ENCODE results near the gene SYTL2. TPM values are rescaled to one million over a fixed set of nuclear protein-coding genes. Genes with fewer than 3 reads are reported as not detected.

SYTL2 gene
- total RNA-seq, 4 donors from 2014 or later, result 14.3 to 27.7 (median 20.9) TPM

DNA sequence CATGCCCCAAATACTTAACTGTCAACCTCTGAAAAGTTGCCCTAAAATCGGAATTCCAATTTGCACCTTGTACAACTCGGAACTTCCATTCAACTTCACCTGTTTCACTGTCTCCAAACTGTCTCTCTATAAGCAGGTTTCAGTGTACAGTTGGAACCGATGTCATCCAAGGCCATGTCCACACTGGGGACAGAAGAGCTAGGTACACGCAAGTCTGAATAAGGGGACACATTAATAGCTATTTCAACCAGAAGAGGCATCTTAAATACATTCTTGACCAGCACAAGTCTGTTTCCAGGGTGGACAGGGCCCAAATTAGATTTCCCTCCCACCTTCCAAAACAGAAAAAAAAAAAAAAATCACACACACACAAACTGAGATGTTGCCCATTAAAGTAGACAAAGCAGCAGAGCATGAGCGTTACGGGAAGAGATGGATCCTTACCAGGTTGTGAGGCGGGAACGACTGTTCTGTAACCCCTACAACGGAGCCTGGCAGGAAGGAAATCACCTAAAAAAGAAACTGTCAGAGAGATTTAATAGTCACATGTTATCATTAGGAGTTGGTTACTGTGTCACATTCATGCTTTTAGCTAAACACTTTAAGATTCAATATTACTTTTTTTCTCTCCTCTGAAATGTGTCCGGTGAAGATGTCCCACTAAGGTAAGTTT lies 147.7 kb downstream of the SYTL2 start:
- TF ChIP-seq, protein P1, sequence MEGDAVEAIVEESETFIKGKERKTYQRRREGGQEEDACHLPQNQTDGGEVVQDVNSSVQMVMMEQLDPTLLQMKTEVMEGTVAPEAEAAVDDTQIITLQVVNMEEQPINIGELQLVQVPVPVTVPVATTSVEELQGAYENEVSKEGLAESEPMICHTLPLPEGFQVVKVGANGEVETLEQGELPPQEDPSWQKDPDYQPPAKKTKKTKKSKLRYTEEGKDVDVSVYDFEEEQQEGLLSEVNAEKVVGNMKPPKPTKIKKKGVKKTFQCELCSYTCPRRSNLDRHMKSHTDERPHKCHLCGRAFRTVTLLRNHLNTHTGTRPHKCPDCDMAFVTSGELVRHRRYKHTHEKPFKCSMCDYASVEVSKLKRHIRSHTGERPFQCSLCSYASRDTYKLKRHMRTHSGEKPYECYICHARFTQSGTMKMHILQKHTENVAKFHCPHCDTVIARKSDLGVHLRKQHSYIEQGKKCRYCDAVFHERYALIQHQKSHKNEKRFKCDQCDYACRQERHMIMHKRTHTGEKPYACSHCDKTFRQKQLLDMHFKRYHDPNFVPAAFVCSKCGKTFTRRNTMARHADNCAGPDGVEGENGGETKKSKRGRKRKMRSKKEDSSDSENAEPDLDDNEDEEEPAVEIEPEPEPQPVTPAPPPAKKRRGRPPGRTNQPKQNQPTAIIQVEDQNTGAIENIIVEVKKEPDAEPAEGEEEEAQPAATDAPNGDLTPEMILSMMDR (IDR thresholded peaks at IDR 0.05; ENCODE audit: low read depth), result no peak

DNA sequence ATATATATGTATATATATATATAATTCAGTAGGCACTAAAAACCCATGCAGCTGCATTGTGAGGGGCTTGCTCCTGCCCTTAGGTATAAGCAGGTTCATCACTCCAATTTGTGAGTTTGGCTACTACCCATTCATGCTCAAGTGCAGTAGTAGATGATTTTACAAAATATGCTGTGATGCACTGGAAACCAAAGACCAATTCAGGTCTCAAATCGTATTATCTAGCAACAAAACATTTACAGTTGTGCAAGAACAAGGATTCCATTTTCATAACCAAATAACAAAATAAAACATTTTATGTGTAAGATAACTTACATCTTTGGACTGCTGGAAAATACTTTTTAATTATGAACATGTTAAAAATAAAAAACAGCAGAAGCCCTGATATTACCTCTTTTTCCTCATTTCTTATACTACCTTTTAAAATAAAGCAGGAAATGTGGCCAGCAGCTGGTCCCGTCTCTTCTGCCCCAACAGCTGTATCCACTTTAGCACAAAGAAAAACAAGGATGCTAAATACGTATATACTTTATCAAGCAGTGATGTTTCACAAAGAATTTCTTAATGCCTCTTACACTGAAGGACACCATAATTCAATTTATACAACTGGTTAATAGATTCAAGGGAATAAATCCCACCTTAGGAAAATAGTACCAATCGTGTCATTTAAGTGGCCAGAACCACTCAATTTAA lies 148.8 kb downstream of the SYTL2 start:
- TF ChIP-seq, protein P1 (IDR thresholded peaks at IDR 0.05; ENCODE audit: low read depth), result no peak

DNA sequence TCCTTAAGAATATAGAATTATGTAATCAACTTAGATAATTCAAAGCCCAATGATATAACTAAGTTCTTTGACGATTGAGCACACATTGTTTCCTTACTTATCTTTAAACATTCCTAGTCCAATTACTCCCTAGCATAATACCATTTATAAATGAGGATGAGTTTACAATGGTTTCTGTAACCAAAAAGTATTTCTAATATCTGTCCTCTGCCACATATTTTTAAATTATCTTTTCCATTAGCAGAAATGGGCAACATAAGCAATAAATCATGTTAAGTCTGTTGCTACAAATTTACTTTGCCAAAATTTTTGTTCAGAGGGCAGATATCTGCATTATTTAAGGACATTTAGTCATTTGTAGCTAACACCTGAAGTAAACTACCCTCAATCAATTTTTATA lies 152.8 kb downstream of the SYTL2 start:
- TF ChIP-seq, protein P1 (IDR thresholded peaks at IDR 0.05; ENCODE audit: low read depth), result no peak

DNA sequence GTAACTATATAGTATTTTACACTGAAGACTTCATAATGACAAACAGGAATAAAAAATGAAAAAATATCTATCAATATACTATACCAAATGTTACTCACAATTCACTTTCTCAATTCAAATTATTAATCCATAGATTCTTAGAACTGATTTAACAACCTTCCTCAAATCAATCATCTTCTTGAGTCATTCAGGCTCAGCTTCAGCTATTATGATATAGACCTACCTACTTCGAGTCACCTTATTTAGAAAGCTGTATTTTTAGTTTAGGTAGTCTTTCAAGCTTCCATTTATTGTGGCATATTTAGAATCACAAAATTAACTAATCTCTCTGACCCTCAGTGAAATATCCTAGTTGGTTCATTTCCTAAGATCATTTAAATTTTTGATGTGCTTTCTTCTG lies 154.2 kb downstream of the SYTL2 start:
- TF ChIP-seq, protein P1 (IDR thresholded peaks at IDR 0.05; ENCODE audit: low read depth), result no peak

DNA sequence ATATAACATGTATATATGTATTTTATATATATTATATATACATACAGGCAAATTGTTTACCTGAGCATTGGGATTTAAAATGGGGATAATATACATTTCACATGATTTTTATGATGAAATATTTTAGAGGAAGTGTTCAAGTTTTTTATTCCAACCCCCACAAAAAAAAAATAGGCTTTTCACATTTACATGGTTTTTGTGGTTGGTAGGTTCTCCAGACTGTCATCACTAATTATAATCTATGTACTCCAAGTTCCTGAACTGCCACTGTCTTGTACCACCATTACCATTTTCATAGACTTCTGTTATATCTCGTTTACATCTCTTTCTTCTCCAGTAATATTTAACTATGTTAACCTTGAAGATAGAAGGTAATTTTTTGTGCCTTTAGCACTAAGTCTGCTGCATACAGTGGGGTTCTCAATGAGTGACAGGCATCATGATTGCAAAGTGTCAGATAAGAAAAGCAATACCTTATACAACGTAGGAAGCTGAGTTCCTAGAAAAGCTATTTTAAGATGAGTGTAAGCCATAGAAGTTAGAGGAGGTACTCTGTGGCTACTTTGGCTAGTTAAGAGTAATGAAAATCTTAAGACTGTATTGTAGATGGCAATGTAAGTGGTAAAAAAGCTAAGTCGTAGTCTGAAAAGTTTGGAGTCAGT lies 158.0 kb downstream of the SYTL2 start:
- TF ChIP-seq, protein P1 (IDR thresholded peaks at IDR 0.05; ENCODE audit: low read depth), result no peak

DNA sequence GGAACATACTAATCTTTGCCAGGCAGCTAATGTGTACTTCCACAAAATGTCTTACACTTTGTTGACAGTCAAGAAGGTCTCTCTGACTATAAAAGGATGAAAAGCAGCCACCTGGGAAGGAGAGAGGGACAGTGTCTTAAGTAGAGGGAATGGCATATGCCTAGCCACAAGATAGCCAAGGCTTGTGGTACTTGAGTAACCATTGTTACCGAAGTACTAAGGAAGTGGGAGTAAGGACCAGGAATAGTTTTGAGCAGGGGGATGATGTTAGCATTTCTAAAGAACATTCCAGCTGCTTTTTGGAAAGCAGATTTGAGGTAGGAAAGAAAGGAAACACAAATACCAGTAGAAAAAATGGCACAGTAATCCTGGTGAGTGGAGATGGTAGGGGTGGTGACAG lies 159.8 kb downstream of the SYTL2 start:
- TF ChIP-seq, protein P1 (IDR thresholded peaks at IDR 0.05; ENCODE audit: low read depth), result no peak

DNA sequence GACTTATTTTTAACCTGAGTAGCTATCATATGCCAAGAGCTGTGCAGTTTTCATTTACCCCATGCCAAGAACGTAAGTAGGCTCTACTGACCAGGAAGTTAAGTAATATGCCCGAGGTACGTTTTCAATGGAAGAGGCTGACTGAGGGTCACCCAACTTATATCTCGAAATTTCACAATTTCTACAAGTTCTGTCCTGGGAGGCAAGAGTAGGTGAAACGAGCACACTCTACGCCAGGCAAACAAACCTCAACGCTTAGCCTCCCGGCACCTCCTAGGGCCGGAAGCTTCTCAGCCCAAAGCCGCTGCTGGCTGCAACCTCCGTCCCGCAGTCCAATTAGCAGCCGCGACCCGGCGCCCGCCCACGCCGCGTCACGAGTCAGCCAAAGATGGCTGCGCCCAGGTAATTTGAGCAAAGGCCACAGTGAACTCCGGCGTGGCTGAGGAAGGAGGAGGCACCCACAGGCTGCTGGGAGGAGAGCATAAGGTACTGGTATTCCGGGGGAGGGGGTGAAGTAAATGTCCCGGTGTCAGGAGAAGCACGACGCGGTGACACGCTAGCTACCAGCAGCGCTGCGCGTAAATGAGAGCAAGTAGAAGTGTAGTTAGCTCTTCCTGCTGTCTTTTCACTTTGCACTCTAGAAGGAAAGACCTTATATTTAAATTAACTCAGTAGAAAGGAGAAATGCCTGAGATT lies 163.2 kb downstream of the SYTL2 start, which contains the start of gene TMEM126A:
TSS of gene TMEM126A (plus strand) at position 364 of the 696 bp plus-strand sequence. CDS start 2,289 bp downstream, outside the sequence.
- TF ChIP-seq, protein P1 (IDR thresholded peaks at IDR 0.05; ENCODE audit: low read depth), result no peak

Measured in subcutaneous adipose tissue (tissue), 4 donors.